ENCODE measurements around the gene CDY1B.
"Not testable (repeated sequence)": the region's sequence is repeated elsewhere in the genome, so short reads cannot be mapped to it uniquely, and the experiment has no call there.

The CDY1B gene

GRCh38 chrY:24047919-24048318, at the start of gene CDY1B:
CDY1B (minus strand) TSS chrY:24048019; CDS start chrY:24047688, 331 bp downstream.
- not testable (repeated sequence) for DNase-seq (ENCODE audit: extremely low read depth in 1 of 2, low read depth in 1 of 2)

DNA sequence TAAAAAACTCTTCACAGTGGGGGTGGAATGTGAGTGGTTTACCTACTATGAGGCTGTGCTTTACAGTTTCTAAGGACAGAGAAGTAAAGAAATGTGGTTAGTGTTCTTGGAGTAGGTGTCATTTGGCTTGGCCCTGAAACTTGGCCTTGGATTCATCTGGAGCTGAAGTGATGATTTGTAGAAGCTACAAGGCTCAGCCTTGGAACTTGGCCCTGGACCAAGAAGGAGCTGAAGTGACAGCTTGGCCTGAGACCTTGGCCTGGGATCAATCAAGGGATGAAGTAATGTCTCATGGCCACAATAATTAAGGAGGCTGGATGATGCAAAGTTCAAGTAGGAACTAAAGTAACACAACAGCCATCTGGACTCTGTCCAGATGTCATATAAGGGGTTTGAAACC, 1.7 kb upstream of the CDY1B start:
- DNase-seq (ENCODE audit: extremely low read depth in 1 of 2, low read depth in 1 of 2): not testable (repeated sequence)

GRCh38 chrY:24043209-24043608, 4.6 kb downstream of the CDY1B start:
- DNase-seq (ENCODE audit: extremely low read depth in 1 of 2, low read depth in 1 of 2): not testable (repeated sequence)

DNA sequence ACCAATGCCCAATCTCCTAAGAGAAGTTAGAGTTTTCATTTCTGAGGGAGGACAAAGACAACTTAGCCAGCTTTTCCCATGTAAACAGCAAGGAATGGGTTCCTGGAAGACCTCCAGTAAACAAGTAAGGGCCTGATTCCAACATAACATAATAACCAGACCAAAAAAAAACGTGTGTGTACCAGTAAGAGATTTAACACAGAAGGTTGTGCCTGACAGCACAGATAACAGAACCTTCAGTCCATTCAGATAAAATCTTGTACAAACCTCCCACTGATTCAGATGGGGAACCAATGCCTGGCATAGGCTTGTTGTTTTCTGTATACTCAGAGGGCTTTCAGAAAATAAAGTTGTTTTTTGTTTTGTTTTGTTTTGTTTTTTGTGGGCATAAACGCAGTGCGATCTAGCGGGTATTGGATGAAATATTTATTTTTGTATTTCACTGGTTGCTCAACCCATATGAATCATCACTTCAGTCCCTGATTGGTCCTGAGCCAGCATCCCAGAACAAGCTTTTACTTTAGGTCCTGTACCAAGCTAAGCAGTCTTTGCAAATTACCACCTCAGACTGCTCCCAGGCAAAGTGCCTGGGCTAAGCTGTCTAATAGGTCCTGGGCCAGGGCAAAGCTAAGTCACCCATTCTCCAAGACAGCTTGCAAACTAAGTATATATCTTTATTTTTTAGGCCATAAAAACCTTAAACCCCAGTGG, 8.7 kb downstream of the CDY1B start:
- not testable (repeated sequence) for DNase-seq (ENCODE audit: extremely low read depth in 1 of 2, low read depth in 1 of 2)

- not testable (repeated sequence) for DNase-seq (ENCODE audit: extremely low read depth in 1 of 2, low read depth in 1 of 2)
Observed at GRCh38 chrY:24026212-24027103, 21.4 kb downstream of the CDY1B start.

Data from activated CD8-positive, alpha-beta memory T cell treated with anti-CD3 and anti-CD28 coated beads for 1 hour (primary cell).